ENCODE data around the gene TOX4.

DNA sequence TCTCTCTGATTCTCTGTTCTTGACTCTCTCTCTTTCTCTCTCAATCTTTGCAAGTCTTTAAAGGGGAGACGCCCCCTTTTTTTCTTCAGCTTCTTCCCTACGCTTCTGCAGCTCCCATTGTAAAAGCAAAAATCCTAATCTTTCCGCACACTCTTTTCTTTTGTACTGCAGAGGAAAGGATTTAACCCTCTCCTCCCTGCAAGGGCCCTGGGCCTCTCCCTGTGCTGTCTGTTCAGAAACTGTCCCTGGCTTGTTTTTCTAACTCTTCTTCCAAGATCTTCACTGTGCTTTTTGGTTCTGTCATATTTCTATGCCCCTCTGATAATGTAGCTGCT is 60.1 kb downstream of the TOX4 start:
- TF ChIP-seq, protein P1, sequence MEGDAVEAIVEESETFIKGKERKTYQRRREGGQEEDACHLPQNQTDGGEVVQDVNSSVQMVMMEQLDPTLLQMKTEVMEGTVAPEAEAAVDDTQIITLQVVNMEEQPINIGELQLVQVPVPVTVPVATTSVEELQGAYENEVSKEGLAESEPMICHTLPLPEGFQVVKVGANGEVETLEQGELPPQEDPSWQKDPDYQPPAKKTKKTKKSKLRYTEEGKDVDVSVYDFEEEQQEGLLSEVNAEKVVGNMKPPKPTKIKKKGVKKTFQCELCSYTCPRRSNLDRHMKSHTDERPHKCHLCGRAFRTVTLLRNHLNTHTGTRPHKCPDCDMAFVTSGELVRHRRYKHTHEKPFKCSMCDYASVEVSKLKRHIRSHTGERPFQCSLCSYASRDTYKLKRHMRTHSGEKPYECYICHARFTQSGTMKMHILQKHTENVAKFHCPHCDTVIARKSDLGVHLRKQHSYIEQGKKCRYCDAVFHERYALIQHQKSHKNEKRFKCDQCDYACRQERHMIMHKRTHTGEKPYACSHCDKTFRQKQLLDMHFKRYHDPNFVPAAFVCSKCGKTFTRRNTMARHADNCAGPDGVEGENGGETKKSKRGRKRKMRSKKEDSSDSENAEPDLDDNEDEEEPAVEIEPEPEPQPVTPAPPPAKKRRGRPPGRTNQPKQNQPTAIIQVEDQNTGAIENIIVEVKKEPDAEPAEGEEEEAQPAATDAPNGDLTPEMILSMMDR (IDR thresholded peaks at IDR 0.05), result no peak
- TF ChIP-seq POLR2A (IDR thresholded peaks at IDR 0.05), result no peak
